ENCODE results near the gene MAGED2. TPM values are rescaled to one million over a fixed set of nuclear protein-coding genes. Genes with fewer than 3 reads are reported as not detected.

The MAGED2 gene
- total RNA-seq, 1 experiment from 2014 or later: 136 TPM

GRCh38 chrX:54810532-54810931 lies 3.0 kb downstream of the MAGED2 start (continued):
- no peak for TF ChIP-seq AFF4 (CRISPR knock-in tag; IDR thresholded peaks at IDR 0.05; ENCODE audit: borderline replicate concordance)

- no peak overlapping the region for H3K4me3 Mint-ChIP-seq
- DNase-seq (ENCODE audit: low spot score): no peak
- H3K27ac Mint-ChIP-seq: no peak overlapping the region
- H3K4me1 Mint-ChIP-seq: peaks cover 7% of the 10 kb centered on the region
- ATAC-seq: no peak
- POLR2A ChIA-PET: no interaction called here
- H3K9me3 Mint-ChIP-seq: no peaks in the 10 kb centered on the region
- no peak for TF ChIP-seq ATF6 (CRISPR knock-in tag; IDR thresholded peaks at IDR 0.05)
- no peak for TF ChIP-seq RELA (CRISPR knock-in tag; IDR thresholded peaks at IDR 0.05; ENCODE audit: borderline replicate concordance)
- no peak for TF ChIP-seq ATF2 (CRISPR knock-in tag; IDR thresholded peaks at IDR 0.05; ENCODE audit: borderline replicate concordance, low read depth)
- no peak for TF ChIP-seq HMGA2 (CRISPR knock-in tag; IDR thresholded peaks at IDR 0.05)
- TF ChIP-seq GRHL2 (CRISPR knock-in tag; IDR thresholded peaks at IDR 0.05; ENCODE audit: insufficient replicate concordance, severe bottlenecking): no peak
- no peak for TF ChIP-seq TEAD1 (CRISPR knock-in tag; IDR thresholded peaks at IDR 0.05)
- TF ChIP-seq ERG (CRISPR knock-in tag; IDR thresholded peaks at IDR 0.05): no peak
- TF ChIP-seq FOXP1 (CRISPR knock-in tag; IDR thresholded peaks at IDR 0.05; ENCODE audit: borderline replicate concordance): no peak
- TF ChIP-seq ZNF219 (CRISPR knock-in tag; IDR thresholded peaks at IDR 0.05; ENCODE audit: borderline replicate concordance): no peak
- no peak for TF ChIP-seq ZNF396 (CRISPR knock-in tag; IDR thresholded peaks at IDR 0.05; ENCODE audit: borderline replicate concordance)
- TF ChIP-seq MAX (CRISPR knock-in tag; IDR thresholded peaks at IDR 0.05): no peak
- TF ChIP-seq FOXP4 (CRISPR knock-in tag; IDR thresholded peaks at IDR 0.05): no peak
- no peak for TF ChIP-seq ZMAT4 (CRISPR knock-in tag; IDR thresholded peaks at IDR 0.05)
- no peak for TF ChIP-seq NR3C1 (CRISPR knock-in tag; conservative IDR thresholded peaks at IDR 0.05; ENCODE audit: low read depth)
- TF ChIP-seq ZNF232 (CRISPR knock-in tag; IDR thresholded peaks at IDR 0.05): no peak
- TF ChIP-seq ARID4B (CRISPR knock-in tag; IDR thresholded peaks at IDR 0.05; ENCODE audit: borderline replicate concordance): no peak
- H3K27me3 Mint-ChIP-seq (ENCODE audit: low read depth): peaks cover 6% of the 10 kb centered on the region
- peaks cover 52% of the 10 kb centered on the region for H3K36me3 Mint-ChIP-seq
- CTCF ChIA-PET: no interaction called here
Measured at GRCh38 chrX:54811301-54811885, 3.8 kb downstream of the MAGED2 start.

Data from WTC11 (cell line).